Stimulated activated CD4-positive, alpha-beta T cell treated with anti-CD3 and anti-CD28 coated beads, Interleukin-4, amount 100 ng/mL, for 4 hours (primary cell): ENCODE results near the gene NPEPL1.
A peak's percentile ranks its signal among the peaks of the same experiment; 100 is the strongest.

Experiments used
- DNase-seq, 2 experiments: peaks; one replicate each; pipeline ENCODE4 v3.0.0-alpha.2; 2020

The NPEPL1 gene

DNA sequence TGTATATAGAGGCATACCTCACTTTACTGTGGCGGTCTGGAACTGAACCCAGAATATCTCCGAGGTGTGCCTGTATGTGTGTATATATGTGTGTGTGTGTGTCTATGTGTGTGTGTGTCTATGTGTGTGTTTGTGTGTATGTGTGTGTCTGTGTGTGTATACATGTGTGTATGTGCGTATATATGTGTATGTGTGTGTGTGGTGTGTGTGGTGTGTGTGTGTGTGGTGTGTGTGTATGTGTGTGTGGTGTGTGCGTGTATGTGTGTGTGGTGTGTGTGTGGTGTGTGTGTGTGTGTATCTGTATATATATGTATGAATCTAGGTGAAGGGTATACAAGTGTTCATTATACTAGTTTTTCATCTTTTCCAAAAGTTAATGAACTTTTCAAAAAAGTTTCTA is 4.2 kb upstream of the NPEPL1 start:
- DNase-seq = no peak

GRCh38 chr20:58688840-58689239 is 3.8 kb upstream of the NPEPL1 start:
- DNase-seq = no peak

- no peak for DNase-seq
Observed at GRCh38 chr20:58690396-58691135, 2.0 kb upstream of the NPEPL1 start.

GRCh38 chr20:58691773-58692578 is 624 bp upstream of the NPEPL1 start:
- DNase-seq = no peak

GRCh38 chr20:58693226-58694006 is 816 bp downstream of the NPEPL1 start:
- peak in 1 of 2 experiments; percentile 12 for DNase-seq

GRCh38 chr20:58694241-58695083 is 1.9 kb downstream of the NPEPL1 start:
- DNase-seq = no peak

DNA sequence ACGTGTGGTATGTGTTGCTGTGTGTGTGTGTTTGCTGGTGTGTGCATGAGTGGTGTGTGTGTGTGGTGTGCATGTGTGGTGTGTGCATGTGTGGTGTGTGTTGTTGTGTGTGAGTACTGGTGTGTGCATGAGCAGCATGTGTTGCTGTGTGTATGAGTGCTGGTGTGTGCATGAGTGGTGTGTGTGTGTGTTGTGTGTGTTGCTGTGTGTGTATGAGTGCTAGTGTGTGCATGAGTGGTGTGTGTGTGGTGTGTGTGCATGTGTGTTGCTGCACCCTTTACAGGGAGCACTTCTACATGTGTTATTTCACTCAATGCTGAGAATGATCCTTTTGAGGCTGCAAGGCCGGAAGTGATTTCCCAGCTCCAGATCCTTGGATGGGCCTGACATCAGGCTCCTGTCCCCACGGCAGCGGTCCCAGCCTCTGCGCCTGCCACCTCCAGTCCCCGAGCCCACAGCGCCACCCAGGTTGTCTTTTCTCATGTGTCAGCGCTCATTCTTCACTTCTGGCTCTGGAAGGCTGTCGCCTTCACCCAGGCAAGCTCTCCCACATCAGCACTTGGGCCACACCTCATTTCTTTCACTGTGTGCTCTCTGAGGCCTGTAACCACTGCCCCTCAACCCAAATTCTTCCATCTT is 2.6 kb downstream of the NPEPL1 start:
- DNase-seq = no peak

GRCh38 chr20:58695895-58696375 is 3.3 kb downstream of the NPEPL1 start:
- DNase-seq = no peak

- DNase-seq = no peak
Observed at GRCh38 chr20:58696411-58696961, 3.9 kb downstream of the NPEPL1 start.

DNA sequence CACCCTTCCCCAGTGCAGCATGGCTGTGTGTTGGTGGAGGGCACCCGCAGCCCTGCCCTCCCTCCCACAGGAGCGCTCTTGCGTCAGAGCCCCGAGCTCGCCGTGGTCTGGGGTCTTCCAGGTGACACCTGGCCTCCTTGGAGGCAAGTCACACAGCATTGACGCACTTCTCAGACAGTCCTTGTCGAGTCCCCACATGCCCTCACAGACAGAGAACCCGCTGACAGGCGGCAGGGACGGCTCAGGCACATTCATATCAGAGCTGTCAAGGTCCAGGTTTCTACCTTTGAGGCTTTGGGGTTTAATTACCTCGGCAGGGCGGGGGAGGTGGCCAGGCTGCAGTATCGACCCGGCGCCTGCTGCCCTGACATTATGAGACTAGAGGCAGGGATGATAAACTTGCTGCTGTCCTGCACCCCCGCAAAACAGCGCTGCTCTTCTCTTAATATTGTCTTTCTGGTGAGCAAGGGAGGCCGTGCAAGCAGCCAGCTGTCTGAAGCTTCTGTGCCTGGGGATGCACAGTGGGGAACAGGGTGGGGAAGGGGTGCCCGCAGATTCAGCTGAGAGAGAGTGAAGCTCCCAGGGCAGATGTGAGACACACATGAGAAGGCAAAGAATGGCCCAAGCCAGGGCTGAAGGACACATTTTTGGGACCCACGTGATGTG is 4.7 kb downstream of the NPEPL1 start:
- DNase-seq = no peak

- DNase-seq = no peak
Observed at GRCh38 chr20:58697867-58698703, 5.5 kb downstream of the NPEPL1 start.

DNA sequence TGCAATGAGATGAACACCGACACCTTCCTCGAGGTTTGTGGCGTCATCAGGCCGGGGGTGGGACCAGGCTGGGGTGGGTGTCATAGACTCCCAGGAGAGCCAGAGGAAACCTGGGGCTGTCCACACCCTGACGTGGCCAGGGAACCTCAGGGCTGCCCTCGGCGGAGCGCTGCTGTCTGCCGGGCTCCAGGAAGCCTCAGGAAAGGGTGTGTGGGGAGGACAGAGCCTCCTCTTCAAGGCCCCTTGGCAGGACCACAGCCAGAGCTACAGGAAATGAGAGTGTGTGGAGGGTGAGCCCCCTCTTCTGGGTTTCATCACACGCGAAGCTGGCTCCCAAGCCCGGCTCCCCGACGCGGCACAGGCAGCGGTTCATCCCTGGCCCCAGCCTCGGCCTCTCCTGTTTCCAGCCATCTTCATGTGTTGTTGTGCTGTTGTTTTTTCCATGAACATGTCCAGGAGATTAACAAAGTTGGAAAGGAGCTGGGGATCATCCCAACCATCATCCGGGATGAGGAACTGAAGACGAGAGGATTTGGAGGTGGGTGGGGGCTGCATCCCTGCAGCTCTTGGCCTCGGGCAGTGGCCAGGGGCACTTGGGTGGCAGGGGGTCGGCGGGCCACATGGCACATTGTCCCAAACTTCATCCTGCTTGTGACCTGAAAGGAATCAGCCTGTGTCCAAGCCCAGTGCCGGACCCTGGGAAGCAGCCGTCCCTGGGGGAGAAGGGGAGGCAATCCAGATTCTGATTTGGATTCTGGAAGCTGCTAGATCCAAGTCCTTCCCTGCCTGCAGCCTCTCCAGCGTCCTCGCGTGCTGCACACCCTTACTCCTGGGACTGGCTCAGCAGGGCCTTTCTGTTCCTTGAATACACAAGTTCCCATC is 6.4 kb downstream of the NPEPL1 start:
- DNase-seq = no peak

DNA sequence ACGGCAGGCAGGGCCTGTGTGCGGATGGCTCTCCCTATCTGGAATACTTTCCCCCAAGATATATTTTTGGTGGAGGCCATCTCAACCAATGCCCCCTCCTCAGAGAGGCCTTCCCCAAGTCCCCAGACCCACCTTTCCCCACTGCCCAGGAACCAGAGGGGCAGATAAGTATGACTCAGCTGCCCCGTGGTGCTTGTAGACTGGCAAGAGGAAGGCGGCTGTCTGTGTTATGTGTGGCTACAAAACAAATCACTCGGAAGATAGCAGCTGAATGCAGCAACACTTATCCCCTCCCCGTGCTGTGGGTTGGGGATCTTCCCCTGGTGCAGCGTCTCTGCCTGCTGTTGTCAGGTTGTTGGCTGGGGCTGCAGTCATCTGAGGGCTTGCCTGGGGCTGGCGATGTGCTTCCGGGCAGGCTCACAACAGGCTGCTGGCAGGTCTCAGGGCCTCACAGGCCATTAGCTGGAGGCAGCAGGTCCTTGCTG is 7.1 kb downstream of the NPEPL1 start:
- DNase-seq = no peak

DNA sequence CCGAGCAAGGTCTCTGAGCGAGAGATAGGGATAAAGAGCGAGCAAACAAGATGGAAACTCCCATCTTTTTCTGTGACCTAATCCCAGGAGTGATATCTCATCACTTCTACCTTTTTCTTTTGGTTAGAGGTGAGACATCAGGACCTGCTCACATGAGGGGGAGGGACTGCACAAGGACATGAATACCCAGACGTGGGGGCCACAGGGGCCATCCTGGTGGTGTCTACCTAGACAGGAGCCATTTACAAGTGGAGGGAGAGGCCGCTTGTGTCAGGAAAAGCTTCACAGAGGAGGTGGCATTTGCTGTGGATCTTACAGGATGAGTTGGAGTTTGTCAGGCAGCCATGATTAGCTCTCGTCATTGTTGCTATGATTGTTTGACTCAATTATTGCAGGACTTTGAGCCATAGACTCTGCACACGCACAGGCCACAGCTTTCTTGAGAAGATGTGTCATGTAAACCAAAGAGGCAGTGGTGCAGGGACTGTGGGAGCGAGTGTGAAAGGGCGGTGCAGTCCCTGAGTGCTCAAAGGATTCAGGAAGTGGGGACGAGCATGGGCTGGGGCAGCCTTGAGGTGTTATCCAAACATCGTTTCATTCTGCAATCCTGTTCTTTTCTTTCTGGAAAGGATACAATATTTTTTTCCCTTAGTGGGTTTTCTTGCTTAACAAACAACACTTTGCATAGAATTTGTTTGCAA is 7.7 kb downstream of the NPEPL1 start:
- no peak for DNase-seq

DNA sequence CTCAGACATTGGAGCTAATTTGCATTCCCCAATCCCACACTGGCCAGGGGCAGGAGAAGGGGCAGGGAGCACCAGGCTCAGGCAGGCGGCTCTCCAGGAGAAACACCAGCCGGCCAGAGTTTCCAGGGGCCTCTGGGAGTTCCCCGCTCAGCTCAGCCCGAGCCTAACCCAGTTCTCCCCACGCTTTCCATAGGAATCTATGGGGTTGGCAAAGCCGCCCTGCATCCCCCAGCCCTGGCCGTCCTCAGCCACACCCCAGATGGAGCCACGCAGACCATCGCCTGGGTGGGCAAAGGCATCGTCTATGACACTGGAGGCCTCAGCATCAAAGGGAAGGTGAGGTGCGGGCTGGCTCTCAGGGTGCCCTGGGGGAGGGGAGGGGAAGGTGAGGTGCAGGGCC is 8.2 kb downstream of the NPEPL1 start:
- DNase-seq = no peak

DNA sequence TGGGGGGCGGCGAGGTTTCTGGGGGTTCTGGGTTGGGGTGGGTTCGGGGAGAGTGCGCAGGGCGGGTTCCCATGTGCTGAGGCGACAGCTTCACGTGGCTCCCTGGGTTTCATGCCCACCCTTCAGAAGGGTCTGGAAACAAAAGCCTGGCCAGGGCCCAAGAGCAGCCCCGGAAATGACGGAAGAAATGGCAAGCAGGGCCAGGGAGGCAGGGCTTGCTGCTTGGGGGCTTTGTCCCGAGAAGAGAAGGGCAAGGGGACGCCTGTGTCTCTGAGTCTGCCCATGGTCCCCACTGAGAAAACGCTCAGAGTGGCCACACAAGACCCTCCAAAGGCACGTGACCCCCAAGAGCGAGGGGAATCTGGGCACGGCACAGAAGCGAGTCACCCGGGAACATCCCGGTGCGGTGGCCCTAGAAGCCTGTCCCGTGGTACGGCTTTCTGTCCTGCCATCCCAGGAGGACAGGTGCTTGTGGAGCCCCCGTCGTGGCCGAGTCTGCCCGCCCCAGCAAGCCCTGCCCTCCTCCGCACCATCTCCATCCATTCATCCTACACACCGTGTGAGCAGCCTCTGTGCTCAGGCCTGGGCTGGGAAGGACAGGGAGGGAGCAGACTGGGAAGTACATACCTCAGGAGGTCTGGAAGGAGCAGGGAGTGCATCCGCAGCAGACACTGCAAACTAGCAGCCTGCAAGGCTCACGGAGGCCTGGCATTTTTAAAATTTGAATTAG is 9.0 kb downstream of the NPEPL1 start:
- no peak for DNase-seq

GRCh38 chr20:58702161-58702510 is 9.5 kb downstream of the NPEPL1 start:
- no peak for DNase-seq
